ENCODE measurements around the gene OBSCN.

- TF ChIP-seq LEF1 (IDR thresholded peaks at IDR 0.05; ENCODE audit: borderline replicate concordance) (no peak), BHLHE40 (IDR thresholded peaks at IDR 0.05; ENCODE audit: borderline replicate concordance) (no peak), FOXM1 (IDR thresholded peaks at IDR 0.05; ENCODE audit: borderline replicate concordance) (no peak), SP1 (IDR thresholded peaks at IDR 0.05) (no peak), L3MBTL2 (conservative IDR thresholded peaks at IDR 0.05) (no peak), TARDBP (IDR thresholded peaks at IDR 0.05) (no peak)
These were observed 192.4 kb downstream of the OBSCN start for GRCh38 chr1:228400237-228400651.

All from HEK293T (cell line).